CD4-positive, alpha-beta T cell (primary cell): ENCODE results near the gene SUZ12. TPM values are rescaled to one million over a fixed set of nuclear protein-coding genes. Genes with fewer than 3 reads are reported as not detected.

Source experiments
- ATAC-seq: fragments of 200-7000 bp; cut with Tn5 transposase; one replicate; pipeline ENCODE4 v1.10.0; 2022; ENCODE audit warnings: mild to moderate bottlenecking; ENCODE audit not compliant: poor library complexity
- CTCF ChIA-PET: fragments of 350-600 bp; sonication (Branson Sonifier 250); formaldehyde crosslinking; loops from one replicate; lab custom pipeline; 2021; ENCODE audit warnings: antibody characterized with exemption, inconsistent platforms; lab: Charles Lee
- POLR2A ChIA-PET: fragments of 350-600 bp; sonication (Branson Sonifier 250); formaldehyde crosslinking; loops from one replicate; lab custom pipeline; 2021; ENCODE audit warnings: antibody characterized with exemption, inconsistent platforms; lab: Charles Lee
- DNase-seq, 14 experiments: peaks; one replicate each; pipeline ENCODE4 v3.0.0-alpha.2; 2013 to 2020; ENCODE audit warnings: mixed read lengths in 2 of 14
- H3K27ac ChIP-seq, 2 donors: one replicate each; pipeline versions ENCODE4 v1.5.1 to v1.7.0; 2013; ENCODE audit warnings: low read length in 2 of 2, low read depth in 1 of 2, mild to moderate bottlenecking in 1 of 2
- H3K27me3 ChIP-seq, 2 experiments: 1 replicate in 1 of 2; 2 replicates in 1 of 2; pipeline versions ENCODE4 v1.6.1 to v1.7.0; 2013; ENCODE audit warnings: low read length in 2 of 2, control low read depth in 1 of 2, mild to moderate bottlenecking in 1 of 2, moderate library complexity in 1 of 2; ENCODE audit not compliant: insufficient read depth in 2 of 2, control insufficient read depth in 1 of 2
- H3K36me3 ChIP-seq: one replicate; pipeline ENCODE4 v1.6.1; 2013; ENCODE audit warnings: low read length, control low read depth; ENCODE audit not compliant: insufficient read depth
- H3K4me1 ChIP-seq: one replicate; pipeline ENCODE4 v1.6.1; 2013; ENCODE audit warnings: low read length, control low read depth; ENCODE audit not compliant: insufficient read depth
- H3K4me3 ChIP-seq: one replicate; pipeline ENCODE4 v1.5.1; 2013; ENCODE audit warnings: mild to moderate bottlenecking, low read length, moderate library complexity
- H3K9me3 ChIP-seq, 2 experiments: 1 replicate in 1 of 2; 2 replicates in 1 of 2; pipeline versions ENCODE4 v1.6.1 to v1.7.0; 2013; ENCODE audit warnings: low read length in 2 of 2, mild to moderate bottlenecking in 2 of 2, control low read depth in 1 of 2, moderate library complexity in 1 of 2; ENCODE audit not compliant: control insufficient read depth in 1 of 2, insufficient read depth in 1 of 2
- H3K27ac Mint-ChIP-seq: one replicate; pipeline ENCODE4 v1.8.0; 2020; ENCODE audit warnings: mixed read lengths
- H3K27me3 Mint-ChIP-seq: one replicate; pipeline ENCODE4 v1.8.0; 2021; ENCODE audit warnings: mixed read lengths
- H3K36me3 Mint-ChIP-seq: one replicate; pipeline ENCODE4 v1.8.0; 2021; ENCODE audit warnings: low read depth, mixed read lengths
- H3K4me1 Mint-ChIP-seq: one replicate; pipeline ENCODE4 v1.8.0; 2021; ENCODE audit warnings: low read depth, mixed read lengths
- H3K4me3 Mint-ChIP-seq: one replicate; pipeline ENCODE4 v1.8.0; 2020; ENCODE audit warnings: mild to moderate bottlenecking, mixed read lengths
- H3K9me3 Mint-ChIP-seq: one replicate; pipeline ENCODE4 v1.8.0; 2020; ENCODE audit warnings: mixed read lengths
- CTCF ChIP-seq: fragments of 200-600 bp; IDR thresholded peaks from one replicate; pipeline ENCODE4 v1.8.0; 2022; ENCODE audit warnings: antibody characterized with exemption, mild to moderate bottlenecking
- intact Hi-C, 2 experiments: fragments of 100-400 bp; cut with DNase I in 1 of 2; cut with micrococcal nuclease in 1 of 2; formaldehyde crosslinking; loops; one replicate each; pipeline versions ENCODE4 v1.15.1 to v1.9.0; 2023 to 2025; cut with DNase I, micrococcal nuclease
- total RNA-seq, 174 experiments: library from RNA in 2 of 174; stranded (reverse) in 2 of 174; gene quantifications; one replicate each; pipeline ENCODE4 v1.2.3 and lab custom pipeline; 2021 to 2026

The SUZ12 gene
- total RNA-seq, 2 experiments from 2014 or later = 26.8 to 27.1 TPM

- ATAC-seq (no peak), DNase-seq (no peak)
- Mint-ChIP-seq H3K27me3 (no peaks in the 10 kb centered on the region), H3K36me3 (peaks cover 11% of the 10 kb centered on the region), H3K27ac (no peak overlapping the region), H3K4me1 (peaks cover 7% of the 10 kb centered on the region), H3K4me3 (peak overlapping the region; percentile 11), H3K9me3 (no peaks in the 10 kb centered on the region)
- peaks cover 17% of the 10 kb centered on the region for H3K4me1 ChIP-seq
- H3K27ac ChIP-seq = no peak overlapping the region
- peaks cover 17% of the 10 kb centered on the region for H3K36me3 ChIP-seq
- POLR2A ChIA-PET = interaction anchor here (1.3 kb wide), 1 partner anchor 35 kb away, joined by 3 read pairs; no protein-coding TSS in a partner anchor
- no peak overlapping the region for H3K4me3 ChIP-seq
- H3K9me3 ChIP-seq = no peaks in the 10 kb centered on the region
- peaks cover 0 to 3% of the 10 kb centered on the region in 2 experiments for H3K27me3 ChIP-seq
- CTCF ChIA-PET = no interaction called here
- no peak for TF ChIP-seq CTCF
- intact Hi-C loops = loop anchor here in 1 of 2 experiments (2.0 to 10.0 kb wide), 3 partner anchors 32 to 808 kb away; partner anchors contain the start of genes LRRC37B and NF1
Observed at GRCh38 chr17:31902693-31903092, 34.1 kb upstream of the SUZ12 start.

DNA sequence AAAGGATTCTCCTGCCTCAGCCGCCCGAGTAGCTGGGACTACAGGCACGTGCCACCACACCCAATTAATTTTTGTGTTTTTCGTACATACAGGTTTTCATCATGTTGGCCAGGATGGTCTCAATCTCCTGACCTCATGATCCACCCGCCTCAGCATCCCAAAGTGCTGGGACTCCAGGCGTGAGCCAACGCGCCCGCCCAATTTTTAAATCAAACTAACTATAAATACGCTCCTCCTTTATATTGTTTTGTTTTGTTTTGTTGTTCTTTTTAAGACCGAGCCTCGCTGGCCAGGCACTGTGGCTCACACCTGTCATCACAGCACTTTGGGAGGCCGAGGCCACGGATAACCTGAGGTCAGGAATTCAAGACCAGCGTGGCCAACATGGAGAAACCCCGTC lies 33.4 kb upstream of the SUZ12 start:
- no peak overlapping the region for H3K4me3 ChIP-seq
- DNase-seq = no peak
- Mint-ChIP-seq H3K36me3 (peaks cover 4% of the 10 kb centered on the region), H3K27ac (no peak overlapping the region), H3K9me3 (no peaks in the 10 kb centered on the region), H3K4me1 (peaks cover 5% of the 10 kb centered on the region), H3K4me3 (peak overlapping the region; percentile 15), H3K27me3 (no peaks in the 10 kb centered on the region)
- POLR2A ChIA-PET = no interaction called here
- H3K36me3 ChIP-seq = peaks cover 10% of the 10 kb centered on the region
- H3K27me3 ChIP-seq = peaks cover 0 to 6% of the 10 kb centered on the region in 2 experiments
- H3K4me1 ChIP-seq = peaks cover 17% of the 10 kb centered on the region
- intact Hi-C loops = loop anchor here in 1 of 2 experiments (2.0 to 10.0 kb wide), 3 partner anchors 31 to 809 kb away; partner anchors contain the start of genes LRRC37B and NF1
- CTCF ChIA-PET = no interaction called here
- TF ChIP-seq CTCF = no peak
- ATAC-seq = no peak
- H3K9me3 ChIP-seq = no peaks in the 10 kb centered on the region
- H3K27ac ChIP-seq = no peak overlapping the region

- Histone ChIP-seq H3K4me1 (no peaks in the 10 kb centered on the region), H3K36me3 (no peaks in the 10 kb centered on the region), H3K4me3 (no peak overlapping the region), H3K9me3 (no peaks in the 10 kb centered on the region), H3K27me3 (peaks cover 0 to 6% of the 10 kb centered on the region in 2 experiments), H3K27ac (no peak overlapping the region)
- ChIA-PET POLR2A (interaction anchor here (0.6 kb wide), 1 partner anchor 358 kb away, joined by 3 read pairs; no protein-coding TSS in a partner anchor), CTCF (no interaction called here)
- no peak overlapping the region for H3K27ac Mint-ChIP-seq
- peaks cover 5% of the 10 kb centered on the region for H3K4me1 Mint-ChIP-seq
- ATAC-seq (peak; percentile 68), DNase-seq (peak in 2 of 14 experiments; percentile 35 to 51)
- H3K27me3 Mint-ChIP-seq = peaks cover 6% of the 10 kb centered on the region
- TF ChIP-seq CTCF = no peak
- no peaks in the 10 kb centered on the region for H3K9me3 Mint-ChIP-seq
- H3K36me3 Mint-ChIP-seq = no peaks in the 10 kb centered on the region
- intact Hi-C loops = loop anchor here in 1 of 2 experiments (10.0 kb wide), 1 partner anchor 813 kb away; the partner anchor contains the start of gene NF1
- H3K4me3 Mint-ChIP-seq = no peak overlapping the region
Observed at GRCh38 chr17:31907342-31907962, 29.4 kb upstream of the SUZ12 start.
